ENCODE data around the gene CHKA.

DNA sequence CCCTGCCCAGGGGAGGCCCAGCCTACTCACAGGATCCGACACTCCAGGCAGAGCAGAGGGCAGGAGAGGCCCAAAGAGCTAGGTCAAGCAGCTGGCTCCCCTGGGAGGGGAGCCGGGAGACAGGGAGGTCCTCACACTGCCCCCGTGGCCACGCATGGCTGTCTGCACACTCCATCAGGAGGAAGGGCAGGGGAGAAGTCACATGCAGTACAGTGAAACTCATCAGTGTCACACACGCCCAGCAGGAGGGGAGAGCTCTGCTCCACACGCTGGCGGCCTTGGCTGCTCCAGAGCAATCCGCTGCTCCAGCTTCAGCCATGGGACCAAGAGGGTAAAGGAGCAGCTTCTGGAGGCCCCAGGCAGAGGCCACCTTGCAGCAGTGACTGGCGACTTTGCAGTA lies 68.1 kb downstream of the CHKA start:
- TF ChIP-seq CTCF (IDR thresholded peaks at IDR 0.05; ENCODE audit: low read length) (no peak), EZH2 (optimal IDR thresholded peaks at IDR 0.05; ENCODE audit: low read depth, low read length) (no peak)

Data from MM.1S (cell line).